ENCODE results near the gene SIRT2. TPM values are rescaled to one million over a fixed set of nuclear protein-coding genes. Genes with fewer than 3 reads are reported as not detected.

SIRT2 gene
- total RNA-seq, 4 donors from 2014 or later, result 208 to 327 (median 285) TPM

- in situ Hi-C loops (cut with MboI; ENCODE audit: low sequenced_read_pairs in 4 of 4), result loop anchor here in 2 of 4 donors (10.0 to 25.0 kb wide), 4 partner anchors 53 to 455 kb away; partner anchors contain the start of genes ACTN4 (in 1 of the 2), GGN (in 1 of the 2), NFKBIB (in 1 of the 2) and SIRT2 (in 1 of the 2)
- Histone ChIP-seq H3K27me3 (no peaks in the 10 kb centered on the region), H3K4me1 (peaks cover 80 to 83% of the 10 kb centered on the region in 2 donors), H3K27ac (peak overlapping the region; percentile 91 to 100 (median 98)), H3K9me3 (no peaks in the 10 kb centered on the region), H3K36me3 (peaks cover 21 to 100% of the 10 kb centered on the region in 2 donors), H3K4me3 (no peak overlapping the region)
- no peak for ATAC-seq
- DNase-seq, result no peak
- intact Hi-C loops (cut with DNase I; ENCODE audit: low total_unique reads), result no loop called here
- TF ChIP-seq CTCF (IDR thresholded peaks at IDR 0.05 in 4 of 5, conservative IDR thresholded peaks at IDR 0.05 in 1 of 5) (no peak), POLR2A (IDR thresholded peaks at IDR 0.05) (no peak)
These were observed 57.5 kb downstream of the SIRT2 start for GRCh38 chr19:38841787-38842438.

- Histone ChIP-seq H3K27ac (peak overlapping the region; percentile 91 to 100 (median 98)), H3K9me3 (no peaks in the 10 kb centered on the region), H3K4me3 (no peak overlapping the region), H3K27me3 (no peaks in the 10 kb centered on the region), H3K36me3 (peaks cover 19 to 100% of the 10 kb centered on the region in 2 donors), H3K4me1 (peaks cover 78 to 83% of the 10 kb centered on the region in 2 donors)
- TF ChIP-seq CTCF (IDR thresholded peaks at IDR 0.05 in 4 of 5, conservative IDR thresholded peaks at IDR 0.05 in 1 of 5) (no peak), POLR2A (IDR thresholded peaks at IDR 0.05) (no peak)
- ATAC-seq (no peak), DNase-seq (no peak)
- in situ Hi-C loops (cut with MboI; ENCODE audit: low sequenced_read_pairs in 4 of 4), result loop anchor here in 2 of 4 donors (10.0 to 25.0 kb wide), 4 partner anchors 54 to 454 kb away; partner anchors contain the start of genes ACTN4 (in 1 of the 2), GGN (in 1 of the 2), NFKBIB (in 1 of the 2) and SIRT2 (in 1 of the 2)
- intact Hi-C loops (cut with DNase I; ENCODE audit: low total_unique reads), result no loop called here
These were observed 58.1 kb downstream of the SIRT2 start for GRCh38 chr19:38841180-38841766.

- peak overlapping the region; percentile 91 to 100 (median 98) for H3K27ac ChIP-seq
- in situ Hi-C loops (cut with MboI; ENCODE audit: low sequenced_read_pairs in 4 of 4), result loop anchor here in 2 of 4 donors (10.0 to 25.0 kb wide), 4 partner anchors 54 to 453 kb away; partner anchors contain the start of genes ACTN4 (in 1 of the 2), GGN (in 1 of the 2), NFKBIB (in 1 of the 2) and SIRT2 (in 1 of the 2)
These were observed 58.8 kb downstream of the SIRT2 start for GRCh38 chr19:38840583-38840968.

More at GRCh38 chr19:38840583-38840968, 58.8 kb downstream of the SIRT2 start:
- intact Hi-C loops (cut with DNase I; ENCODE audit: low total_unique reads), result no loop called here
- H3K4me1 ChIP-seq, result peaks cover 78 to 83% of the 10 kb centered on the region in 2 donors
- DNase-seq (peak in 1 of 2 donors; percentile 77), ATAC-seq (peak; percentile 25 to 59)
- peaks cover 16 to 99% of the 10 kb centered on the region in 2 donors for H3K36me3 ChIP-seq
- no peaks in the 10 kb centered on the region for H3K9me3 ChIP-seq
- no peak overlapping the region for H3K4me3 ChIP-seq
- TF ChIP-seq POLR2A (IDR thresholded peaks at IDR 0.05), result no peak
- no peak for TF ChIP-seq CTCF (IDR thresholded peaks at IDR 0.05 in 4 of 5, conservative IDR thresholded peaks at IDR 0.05 in 1 of 5)
- H3K27me3 ChIP-seq, result no peaks in the 10 kb centered on the region
